Right renal cortex interstitium (tissue), 3 donors: ENCODE measurements around the gene SLC9A5. TPM values are rescaled to one million over a fixed set of nuclear protein-coding genes. Genes with fewer than 3 reads are reported as not detected.

Source experiments
- DNase-seq, 3 donors: peaks; one replicate each; pipeline ENCODE4 v3.0.0-alpha.2; 2013; ENCODE audit warnings: low read depth in 3 of 3, low spot score in 2 of 3
- polyA plus RNA-seq, 3 donors: library from polyadenylated mRNA; unstranded; fragments of 120-200 nt; gene quantifications; one replicate each; pipeline ENCODE4 v1.2.1, GENCODE V29; 2013; ENCODE audit not compliant: insufficient read length in 3 of 3

SLC9A5 gene
- polyA plus RNA-seq, 3 donors = 2.4 to 3.6 (median 2.9) TPM

DNA sequence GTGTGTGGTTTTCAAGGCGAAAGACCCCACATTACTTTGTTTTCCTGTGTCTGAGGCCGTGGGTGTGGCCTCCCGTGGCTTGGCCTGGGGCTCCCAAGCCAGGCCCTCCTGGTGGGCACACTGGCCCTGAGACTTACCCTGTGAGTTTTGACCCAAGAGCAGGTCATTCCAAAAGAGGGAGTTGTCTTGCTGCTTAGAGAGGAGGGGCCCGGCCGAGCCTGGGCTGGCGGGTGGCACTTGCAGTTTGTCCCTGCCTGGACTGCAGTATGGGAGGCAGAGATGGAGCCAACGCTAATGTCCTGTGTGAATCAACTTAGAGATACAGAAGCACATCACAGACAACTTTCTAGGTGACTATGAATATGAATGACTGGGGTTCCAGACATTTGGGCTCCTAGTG lies 53.3 kb downstream of the SLC9A5 start:
- DNase-seq = no peak

- no peak for DNase-seq
These were observed 54.2 kb downstream of the SLC9A5 start for GRCh38 chr16:67302970-67303369.

- no peak for DNase-seq
These were observed 55.2 kb downstream of the SLC9A5 start for GRCh38 chr16:67304020-67304419.

DNA sequence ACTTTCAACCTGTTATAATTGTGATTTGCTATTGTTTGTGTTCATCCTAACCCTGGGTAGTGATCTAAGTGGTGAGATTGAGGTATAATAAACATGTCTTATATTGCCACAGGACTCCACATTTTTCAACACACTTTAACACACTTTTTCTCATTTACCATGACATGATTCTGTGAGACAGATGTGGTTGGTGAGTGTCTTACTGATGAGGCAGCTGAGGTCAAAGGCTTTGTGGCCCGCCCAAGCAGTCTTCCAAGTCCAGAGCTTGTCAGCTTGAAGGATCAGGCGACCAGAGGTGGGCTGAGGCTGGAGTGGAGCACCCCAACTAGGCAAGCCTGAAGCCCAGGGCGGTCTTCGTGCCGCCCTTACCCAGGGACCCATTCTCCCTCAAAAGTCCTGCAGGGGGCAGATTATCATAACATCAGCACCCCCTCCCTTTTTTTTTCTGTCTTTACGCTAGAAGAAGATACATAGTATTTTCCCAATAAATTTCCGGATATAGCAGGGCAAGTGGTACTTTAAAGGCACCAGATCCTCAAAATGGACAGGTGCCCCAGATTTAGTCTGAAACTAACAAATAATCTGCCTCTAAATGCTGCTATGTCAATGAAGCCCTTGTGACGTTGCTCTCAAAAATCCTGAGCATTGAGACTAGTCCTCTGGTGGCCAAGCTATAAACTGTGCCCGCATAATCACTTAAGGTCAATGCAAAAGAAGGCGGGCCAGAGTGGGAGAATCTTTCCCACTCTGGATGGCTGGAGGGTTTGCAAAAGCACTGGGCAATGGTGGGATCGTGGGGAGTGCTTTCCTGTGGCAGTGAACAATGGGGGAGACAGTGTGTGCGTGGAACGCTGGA lies 56.7 kb downstream of the SLC9A5 start:
- DNase-seq = no peak

DNA sequence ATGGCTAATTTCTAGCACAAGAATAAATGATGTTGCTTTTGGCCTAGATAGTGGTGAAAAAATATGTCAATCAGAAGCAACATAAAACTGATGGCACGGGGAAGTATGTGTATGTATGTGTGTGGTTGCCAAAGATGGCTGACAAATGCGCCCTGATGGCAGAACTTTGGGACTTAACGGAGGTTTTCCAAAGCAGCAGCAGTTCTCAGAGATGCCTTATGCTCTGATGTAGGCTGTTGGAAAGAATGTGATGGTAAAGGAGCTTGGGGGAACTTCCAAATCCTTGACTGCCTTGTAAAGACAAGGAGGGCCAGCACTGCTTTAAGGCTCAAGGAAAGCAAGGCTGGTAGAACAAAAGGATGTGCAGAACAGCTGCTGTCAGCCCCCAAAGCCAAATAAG lies 61.8 kb downstream of the SLC9A5 start:
- DNase-seq = no peak

DNA sequence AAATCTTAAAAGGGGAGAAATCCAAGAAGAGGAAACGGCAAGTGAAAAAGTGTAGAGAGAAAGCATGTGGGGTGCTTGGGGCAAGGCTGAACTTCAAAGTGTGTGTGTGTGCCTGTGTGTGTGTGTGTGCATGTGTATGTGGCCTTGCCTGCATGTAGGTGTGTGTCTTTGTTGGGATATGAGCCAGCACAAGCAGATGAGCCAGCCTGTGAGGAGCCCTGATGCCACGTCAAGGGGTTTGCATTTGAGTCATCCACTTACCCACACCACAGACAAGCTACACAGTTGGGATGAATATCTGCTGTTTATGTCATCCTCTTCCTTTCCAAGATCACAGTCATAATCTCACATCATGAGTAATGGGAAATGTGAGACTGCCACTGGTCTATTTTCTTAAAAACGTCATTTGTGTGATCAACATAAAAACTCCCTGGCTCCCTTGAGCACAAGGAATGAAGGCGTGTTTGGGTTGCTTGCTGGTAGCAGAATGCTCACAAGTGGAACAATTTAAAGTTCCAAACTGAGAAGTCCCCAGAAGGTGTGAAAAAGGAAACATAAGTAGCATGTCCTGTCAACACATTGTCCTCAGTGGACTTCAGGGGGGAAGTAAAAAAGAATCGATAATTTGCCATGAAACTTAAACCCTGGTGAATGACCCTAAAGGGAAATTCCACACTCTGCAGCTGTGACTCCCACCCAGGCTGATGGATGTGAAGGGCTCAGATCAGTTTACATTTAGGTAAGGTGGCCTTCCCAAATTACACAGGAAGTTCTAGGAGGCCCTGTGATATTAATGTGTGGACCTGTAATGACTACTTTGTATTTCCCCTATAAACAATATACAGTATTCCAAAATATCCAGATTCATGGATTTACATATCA lies 63.1 kb downstream of the SLC9A5 start:
- DNase-seq = no peak

GRCh38 chr16:67312719-67313118 lies 63.9 kb downstream of the SLC9A5 start:
- DNase-seq = no peak

DNA sequence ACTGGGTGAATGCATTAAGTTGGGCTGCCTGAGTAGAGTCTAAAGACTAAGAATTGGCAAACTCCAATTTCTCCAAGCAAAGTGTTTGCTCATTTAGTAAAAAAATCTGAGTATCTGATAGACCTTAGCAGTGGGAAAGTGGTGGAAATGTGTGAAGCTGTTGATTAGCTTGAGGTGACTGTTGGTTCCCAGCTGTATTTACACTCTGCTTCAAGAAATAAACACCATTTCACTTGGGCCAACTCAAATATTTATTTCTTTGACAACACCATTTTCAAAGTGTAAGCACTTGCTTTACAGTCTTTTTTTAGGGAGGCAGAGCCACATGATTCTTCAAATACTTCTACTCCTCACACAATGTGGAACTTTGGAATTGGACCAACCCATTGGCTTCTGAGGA lies 69.1 kb downstream of the SLC9A5 start:
- no peak for DNase-seq

Other genes starting within 250 kb of the SLC9A5 start
- gene CBFB, start 219.8 kb upstream of the SLC9A5 start, polyA plus RNA-seq = 10 to 100 TPM; 64.9 to 70.8 (median 66.6) TPM
- 10 to 100 TPM; 22.9 to 26.7 (median 23.1) TPM for gene PHAF1, start 139.0 kb upstream of the SLC9A5 start, polyA plus RNA-seq
- gene B3GNT9, start 98.0 kb upstream of the SLC9A5 start, polyA plus RNA-seq = 1 to 10 TPM; 9.0 to 9.8 (median 9.1) TPM
- 1 to 10 TPM; 3.5 to 4.3 (median 3.8) TPM for gene TRADD, start 89.1 kb upstream of the SLC9A5 start, polyA plus RNA-seq
- under 1 TPM; 0.96 to 1.00 (median 0.96) TPM for gene FBXL8, start 89.0 kb upstream of the SLC9A5 start, polyA plus RNA-seq
- gene HSF4, start 84.2 kb upstream of the SLC9A5 start, polyA plus RNA-seq = 1 to 10 TPM; 1.1 to 1.3 (median 1.2) TPM
- gene NOL3, start 78.4 kb upstream of the SLC9A5 start, polyA plus RNA-seq = 1 to 10 TPM; 3.9 to 4.3 (median 4.2) TPM
- 10 to 100 TPM; 22.7 to 28.4 (median 27.3) TPM for gene MATCAP1, start 65.0 kb upstream of the SLC9A5 start, polyA plus RNA-seq
- gene EXOC3L1, start 58.8 kb upstream of the SLC9A5 start, polyA plus RNA-seq = 1 to 10 TPM; 4.2 to 5.6 (median 4.3) TPM
- 10 to 100 TPM; 51.1 to 55.7 (median 53.0) TPM for gene E2F4, start 56.8 kb upstream of the SLC9A5 start, polyA plus RNA-seq
- gene ELMO3, start 49.8 kb upstream of the SLC9A5 start, polyA plus RNA-seq = 1 to 10 TPM; 4.3 to 5.5 (median 4.9) TPM
- 10 to 100 TPM; 38.1 to 43.2 (median 43.0) TPM for gene TMEM208, start 21.8 kb upstream of the SLC9A5 start, polyA plus RNA-seq
- gene FHOD1, start 1.5 kb upstream of the SLC9A5 start, polyA plus RNA-seq = 10 to 100 TPM; 32.9 to 38.9 (median 33.0) TPM
- 10 to 100 TPM; 13.4 to 14.3 (median 13.8) TPM for gene PLEKHG4, start 30.6 kb downstream of the SLC9A5 start, polyA plus RNA-seq
- 1 to 10 TPM in 2 of 3 donors, under 1 TPM in 1; 0.44 to 1.2 (median 1.0) TPM for gene KCTD19, start 77.8 kb downstream of the SLC9A5 start, polyA plus RNA-seq
- 1 to 10 TPM; 3.2 to 4.6 (median 3.7) TPM for gene LRRC36, start 77.8 kb downstream of the SLC9A5 start, polyA plus RNA-seq
- 10 to 100 TPM; 54.6 to 62.9 (median 58.7) TPM for gene TPPP3, start 144.5 kb downstream of the SLC9A5 start, polyA plus RNA-seq
- gene ZDHHC1, start 167.5 kb downstream of the SLC9A5 start, polyA plus RNA-seq = 1 to 10 TPM; 9.1 to 9.9 (median 9.7) TPM
- gene HSD11B2, start 182.1 kb downstream of the SLC9A5 start, polyA plus RNA-seq = 10 to 100 TPM; 44.4 to 54.9 (median 45.6) TPM
- gene ATP6V0D1, start 232.2 kb downstream of the SLC9A5 start, polyA plus RNA-seq = 10 to 100 TPM; 82.9 to 99.8 (median 85.5) TPM
- gene AGRP, start 234.6 kb downstream of the SLC9A5 start, polyA plus RNA-seq = under 1 TPM in 1 of 3 donors, not detected in 2; 0.17 TPM